Measurements from ENCODE around the gene DCHS2.

The DCHS2 gene

DNA sequence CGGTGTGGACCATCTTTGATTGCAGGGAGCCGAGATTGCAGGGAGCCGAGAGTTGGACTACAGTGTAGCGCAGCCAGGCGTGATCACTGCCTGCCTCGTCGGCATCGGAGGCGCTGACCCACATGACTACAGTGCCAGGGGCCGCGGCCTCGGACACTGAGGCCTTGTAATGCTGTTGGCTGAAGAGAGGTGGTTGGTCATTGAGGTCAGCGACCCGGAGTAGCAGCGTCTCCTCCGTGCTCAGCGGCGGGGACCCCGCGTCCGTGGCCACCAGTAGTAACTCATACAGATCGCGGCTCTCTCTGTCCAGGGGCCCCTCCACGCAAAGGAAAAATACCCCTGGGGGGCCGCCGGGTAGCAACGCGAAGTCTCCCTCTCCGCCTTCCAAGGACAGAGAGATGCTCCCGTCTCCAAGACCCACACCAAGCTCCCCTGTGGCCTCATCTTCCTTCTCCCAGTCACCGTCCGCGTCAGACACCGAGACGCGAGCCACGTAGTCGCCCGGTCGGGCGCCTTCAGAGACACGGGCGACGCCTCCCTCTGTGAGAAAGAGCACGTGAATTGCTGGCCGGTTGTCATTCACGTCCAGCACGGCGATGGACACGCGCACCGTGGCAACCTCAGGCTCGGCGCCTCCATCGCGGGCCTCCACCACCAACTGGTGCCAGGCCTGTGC is 1.9 kb downstream of the DCHS2 start:
- DNase-seq (ENCODE audit: low read depth in 2 of 2, low spot score in 1 of 2) = no peak

DNA sequence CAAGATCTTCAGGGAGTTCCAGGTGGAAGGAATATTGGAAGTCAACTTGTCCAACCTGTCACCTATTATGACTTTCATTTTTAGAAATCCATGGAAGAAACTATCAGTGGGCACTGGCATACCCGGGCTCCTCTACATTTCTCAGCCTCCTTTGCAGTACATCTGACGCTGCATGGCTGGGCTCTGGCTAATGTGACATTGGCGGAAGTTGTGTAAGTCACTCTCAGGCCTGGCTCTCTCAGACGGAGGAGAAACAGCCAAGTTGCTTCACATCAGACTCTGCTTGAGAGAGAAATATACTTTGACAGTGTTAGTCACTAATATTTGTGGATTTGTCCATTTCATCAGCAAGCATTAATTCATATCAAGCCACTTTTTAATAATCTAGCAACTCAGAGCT is 4.5 kb downstream of the DCHS2 start:
- no peak for DNase-seq (ENCODE audit: low read depth in 2 of 2, low spot score in 1 of 2)

GRCh38 chr4:154485127-154485773 is 6.3 kb downstream of the DCHS2 start:
- DNase-seq (ENCODE audit: low read depth in 2 of 2, low spot score in 1 of 2) = no peak

DNA sequence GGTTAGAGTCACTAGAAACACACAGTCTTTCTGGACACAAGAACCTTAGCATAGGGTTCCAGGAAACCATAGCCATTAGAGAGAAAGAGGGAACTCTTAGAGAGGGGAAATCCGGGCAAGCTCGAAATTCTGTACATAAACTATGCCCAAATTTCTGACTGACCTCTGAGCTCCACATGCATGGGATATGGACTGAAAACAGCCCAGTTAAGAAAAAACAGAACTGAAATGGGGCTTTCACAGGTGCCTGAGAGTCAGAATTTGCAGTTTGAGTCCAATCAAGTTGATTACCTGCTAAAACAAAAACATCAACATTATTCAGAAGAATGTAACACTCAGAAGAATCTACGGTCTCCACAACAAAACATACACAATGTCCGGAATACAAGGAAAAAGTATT is 13.1 kb downstream of the DCHS2 start:
- no peak for DNase-seq (ENCODE audit: low read depth in 2 of 2, low spot score in 1 of 2)

DNA sequence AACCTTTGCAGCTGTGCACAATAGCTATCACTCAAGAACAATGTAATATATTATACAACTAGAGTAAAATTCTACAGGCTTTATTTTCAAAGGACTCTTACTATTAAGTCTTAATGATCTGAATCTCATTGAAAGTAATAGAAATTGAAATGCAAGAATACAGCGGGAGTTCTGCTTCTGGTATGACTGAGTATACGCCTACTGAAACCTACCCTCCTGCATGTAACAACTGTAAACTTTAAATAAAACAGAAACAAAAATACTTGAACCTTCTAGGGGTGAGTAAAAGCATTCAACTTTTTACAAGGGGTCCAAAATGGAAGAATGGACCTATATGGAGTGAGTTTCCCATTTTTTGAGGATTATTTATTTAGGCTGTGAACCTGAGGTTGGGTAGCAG is 13.5 kb downstream of the DCHS2 start:
- DNase-seq (ENCODE audit: low read depth in 2 of 2, low spot score in 1 of 2) = no peak

DNA sequence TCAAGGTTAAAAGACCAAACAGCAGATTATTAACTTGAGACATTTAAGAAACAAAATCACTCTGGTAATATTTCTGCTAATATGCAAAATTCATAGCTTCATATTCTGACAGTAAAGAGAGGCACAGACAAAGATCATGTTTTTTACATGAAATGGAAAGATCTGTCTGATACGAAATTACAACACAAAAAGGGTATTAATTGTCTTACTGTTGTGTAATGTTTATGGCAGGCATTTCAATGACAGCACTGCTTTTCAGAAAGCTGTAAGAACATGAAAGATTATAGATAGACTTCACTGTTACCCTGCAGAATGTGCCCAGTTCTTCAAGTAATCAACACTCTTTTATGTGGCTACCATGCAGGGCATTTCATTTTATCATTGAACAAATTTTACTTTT is 15.4 kb downstream of the DCHS2 start:
- DNase-seq (ENCODE audit: low read depth in 2 of 2, low spot score in 1 of 2) = no peak

DNA sequence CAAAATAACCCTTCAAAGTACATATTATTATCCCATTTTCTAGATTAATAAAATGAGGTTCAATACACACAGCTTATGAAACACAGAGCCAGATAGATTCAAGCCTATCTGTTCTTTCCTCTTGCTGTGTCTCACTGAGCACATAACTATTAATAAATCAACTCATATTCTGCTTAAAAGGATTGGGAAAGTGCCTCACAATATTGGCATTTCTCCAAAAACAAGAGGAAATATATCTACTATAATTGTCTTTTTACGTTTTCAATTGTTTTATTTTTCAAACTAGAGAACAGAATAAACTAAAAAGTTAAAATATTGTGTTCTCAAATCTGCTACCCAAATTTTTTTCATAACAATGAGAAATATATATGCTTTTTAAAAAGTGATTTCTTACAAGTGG is 15.8 kb downstream of the DCHS2 start:
- no peak for DNase-seq (ENCODE audit: low read depth in 2 of 2, low spot score in 1 of 2)

- no peak for DNase-seq (ENCODE audit: low read depth in 2 of 2, low spot score in 1 of 2)
Observed at GRCh38 chr4:154473497-154473896, 18.1 kb downstream of the DCHS2 start.

- DNase-seq (ENCODE audit: low read depth in 2 of 2, low spot score in 1 of 2) = no peak
Observed at GRCh38 chr4:154472858-154473257, 18.7 kb downstream of the DCHS2 start.

DNA sequence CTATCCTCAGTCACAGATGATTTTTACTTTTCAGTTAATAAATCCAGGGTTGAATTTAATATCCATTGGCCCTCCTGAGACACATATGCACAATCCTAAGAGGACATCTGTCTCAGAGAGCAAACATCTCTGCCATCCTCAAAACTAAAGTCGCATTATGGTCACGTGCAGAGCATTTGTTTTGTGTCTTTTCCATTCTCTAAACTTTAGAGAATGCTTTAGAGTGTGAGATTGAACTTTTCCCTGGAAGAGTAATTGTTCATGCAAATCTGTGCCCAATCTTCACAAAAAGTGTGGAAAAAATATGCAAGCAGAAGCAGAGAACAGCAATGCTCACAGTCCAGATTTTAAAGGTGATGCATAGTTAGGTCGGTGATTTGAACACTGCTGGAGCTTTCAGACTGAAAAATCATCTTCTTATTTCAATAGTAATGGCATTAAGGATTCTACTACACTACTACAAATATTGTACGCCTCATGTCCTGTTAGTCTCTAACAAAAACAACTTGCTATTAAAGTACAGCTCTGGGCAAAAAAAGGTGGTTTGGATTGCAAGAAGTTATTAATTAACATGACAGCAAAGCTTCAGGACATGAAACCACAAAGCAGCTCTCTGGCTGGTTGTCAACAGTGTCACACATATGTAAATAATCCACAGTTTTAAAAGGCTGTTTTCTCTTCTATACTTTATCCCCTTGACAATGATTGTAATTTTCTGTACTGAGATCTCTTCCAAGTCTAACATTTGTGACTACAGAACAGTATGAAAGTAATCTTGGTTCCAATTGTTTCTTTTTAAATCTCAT is 19.9 kb downstream of the DCHS2 start:
- DNase-seq (ENCODE audit: low read depth in 2 of 2, low spot score in 1 of 2) = no peak

DNA sequence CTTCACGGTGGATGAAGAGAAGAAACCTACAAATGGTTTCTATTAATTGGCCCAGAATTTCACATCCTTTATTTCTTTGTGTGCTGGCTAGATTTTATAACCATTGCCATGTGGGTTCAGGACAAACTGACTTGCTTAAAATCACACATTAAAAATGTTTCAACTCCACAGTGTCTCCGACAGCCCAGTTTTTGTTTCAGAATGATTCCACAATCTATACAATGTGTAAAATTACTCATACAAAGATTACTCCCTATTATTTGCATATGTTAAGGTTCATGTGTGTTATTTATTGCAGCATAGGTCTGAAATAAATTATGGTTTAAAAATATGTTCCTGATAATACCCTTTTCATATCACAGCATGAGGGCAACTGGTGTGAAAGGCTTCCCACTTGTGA is 20.6 kb downstream of the DCHS2 start:
- DNase-seq (ENCODE audit: low read depth in 2 of 2, low spot score in 1 of 2) = no peak

GRCh38 chr4:154467886-154468285 is 23.7 kb downstream of the DCHS2 start:
- no peak for DNase-seq (ENCODE audit: low read depth in 2 of 2, low spot score in 1 of 2)

GRCh38 chr4:154466336-154466735 is 25.3 kb downstream of the DCHS2 start:
- DNase-seq (ENCODE audit: low read depth in 2 of 2, low spot score in 1 of 2) = no peak

GRCh38 chr4:154465085-154465484 is 26.5 kb downstream of the DCHS2 start:
- no peak for DNase-seq (ENCODE audit: low read depth in 2 of 2, low spot score in 1 of 2)

- no peak for DNase-seq (ENCODE audit: low read depth in 2 of 2, low spot score in 1 of 2)
Observed at GRCh38 chr4:154464654-154465053, 26.9 kb downstream of the DCHS2 start.

- DNase-seq (ENCODE audit: low read depth in 2 of 2, low spot score in 1 of 2) = no peak
Observed at GRCh38 chr4:154462081-154462810, 29.4 kb downstream of the DCHS2 start.

DNA sequence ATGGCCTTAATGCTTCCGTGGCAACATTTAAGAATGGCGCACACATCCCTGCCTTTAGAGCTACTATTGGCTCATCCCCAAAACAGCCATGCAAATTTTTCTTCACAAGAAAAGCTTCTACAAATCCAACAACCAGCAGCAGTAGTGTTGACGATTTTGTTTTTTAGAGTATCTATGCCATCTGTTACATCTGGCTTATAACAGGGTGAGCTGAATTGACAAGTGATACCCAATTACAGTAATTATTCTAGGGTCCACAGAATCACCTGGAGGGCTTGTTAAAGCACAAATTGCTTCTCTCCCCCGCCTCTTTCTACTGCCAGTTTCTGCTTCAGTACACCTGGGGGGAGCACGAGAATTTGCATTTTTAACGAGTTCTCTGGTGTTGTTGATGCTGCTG is 34.1 kb downstream of the DCHS2 start:
- DNase-seq (ENCODE audit: low read depth in 2 of 2, low spot score in 1 of 2) = no peak

DNA sequence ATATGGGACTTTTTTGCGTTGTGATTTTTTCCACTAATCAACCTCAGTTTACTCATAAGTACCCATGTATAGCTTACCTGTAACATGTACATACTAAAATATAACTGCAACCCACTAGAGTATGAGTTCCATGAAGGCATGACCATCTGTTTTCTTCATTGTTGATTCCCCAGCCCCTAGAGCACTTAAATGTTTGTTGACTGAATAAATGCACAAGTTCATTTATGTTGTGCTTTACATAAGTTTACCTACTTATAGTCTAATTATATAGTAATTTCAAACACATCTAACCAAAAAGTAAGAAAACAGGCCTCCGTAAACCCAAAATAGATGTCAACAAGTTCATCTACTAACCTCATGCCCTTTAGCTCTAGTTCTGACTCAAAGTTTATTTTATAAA is 34.7 kb downstream of the DCHS2 start:
- no peak for DNase-seq (ENCODE audit: low read depth in 2 of 2, low spot score in 1 of 2)

DNA sequence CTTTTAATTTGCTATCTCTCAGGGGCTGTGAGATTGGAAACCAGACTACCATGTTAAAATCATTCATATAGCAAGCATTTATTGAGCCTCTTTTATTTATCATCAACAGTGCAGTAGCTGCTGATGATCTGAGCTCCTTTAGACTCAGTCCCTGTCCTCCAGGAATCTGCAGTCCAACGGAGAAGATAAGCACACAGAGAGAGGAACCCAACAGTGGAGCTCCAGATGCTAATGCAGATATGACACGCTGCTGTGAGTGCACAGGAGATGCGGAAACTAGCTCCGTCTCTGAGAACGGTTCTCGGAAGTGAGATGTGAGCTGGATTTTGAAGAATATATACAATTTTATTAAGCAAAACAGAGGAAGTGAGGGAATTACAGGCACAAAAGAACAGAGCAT is 35.4 kb downstream of the DCHS2 start:
- no peak for DNase-seq (ENCODE audit: low read depth in 2 of 2, low spot score in 1 of 2)

DNA sequence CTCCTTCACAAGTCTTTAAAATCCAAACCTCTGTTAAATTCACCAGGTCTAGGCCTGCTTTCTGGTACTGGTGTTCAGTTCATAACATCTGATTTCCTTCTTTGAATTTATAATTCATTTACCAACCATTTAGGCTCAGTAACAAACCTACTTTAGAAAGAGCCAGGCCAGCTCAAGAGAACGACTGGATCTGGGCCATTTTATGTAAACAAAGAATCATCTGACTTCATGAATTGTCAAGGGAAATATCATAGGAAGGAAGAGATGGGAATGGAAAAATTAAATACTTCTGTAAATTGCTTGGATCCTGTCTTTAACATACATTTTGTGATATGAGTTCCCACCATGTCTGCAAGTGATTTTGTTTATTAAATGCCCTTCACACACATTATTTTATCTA is 36.5 kb downstream of the DCHS2 start:
- no peak for DNase-seq (ENCODE audit: low read depth in 2 of 2, low spot score in 1 of 2)

- DNase-seq (ENCODE audit: low read depth in 2 of 2, low spot score in 1 of 2) = no peak
Observed at GRCh38 chr4:154454710-154455109, 36.9 kb downstream of the DCHS2 start.
